H9 (cell line): ENCODE results near the gene HMG20B. TPM values are rescaled to one million over a fixed set of nuclear protein-coding genes. Genes with fewer than 3 reads are reported as not detected.

ENCODE experiments used
- DNase-seq: peaks from one replicate; pipeline ENCODE4 v3.0.0-alpha.2; 2017
- H2AFZ ChIP-seq: one replicate; pipeline ENCODE4 v1.6.1; 2013; ENCODE audit warnings: mild to moderate bottlenecking, low read length, control low read depth, moderate library complexity
- H2AK5ac ChIP-seq: 2 replicates; pipeline ENCODE4 v1.6.1; 2013; ENCODE audit warnings: low read length, control low read depth, mixed read lengths; ENCODE audit not compliant: insufficient read length
- H2BK120ac ChIP-seq: one replicate; pipeline ENCODE4 v1.6.1; 2013; ENCODE audit warnings: low read depth, mild to moderate bottlenecking, low read length, control low read depth, inconsistent platforms; ENCODE audit not compliant: poor library complexity, severe bottlenecking
- H2BK12ac ChIP-seq: 2 replicates; pipeline ENCODE4 v1.6.1; 2013; ENCODE audit warnings: low read length, control low read depth, mixed read lengths, low read depth; ENCODE audit not compliant: insufficient read length
- H2BK15ac ChIP-seq: 2 replicates; pipeline ENCODE4 v1.6.1; 2013; ENCODE audit warnings: low read depth, low read length, control low read depth
- H2BK20ac ChIP-seq: one replicate; pipeline ENCODE4 v1.6.1; 2013; ENCODE audit warnings: low read depth, mild to moderate bottlenecking, low read length, control low read depth, inconsistent platforms; ENCODE audit not compliant: poor library complexity, severe bottlenecking
- H2BK5ac ChIP-seq: 2 replicates; pipeline ENCODE4 v1.6.1; 2013; ENCODE audit warnings: low read length, control low read depth, mixed read lengths; ENCODE audit not compliant: insufficient read length
- H3K14ac ChIP-seq: 2 replicates; pipeline ENCODE4 v1.6.1; 2013; ENCODE audit warnings: low read length, control low read depth; ENCODE audit not compliant: insufficient read depth
- H3K18ac ChIP-seq: 2 replicates; pipeline ENCODE4 v1.6.1; 2013; ENCODE audit warnings: low read depth, mild to moderate bottlenecking, mixed read lengths, low read length, control low read depth; ENCODE audit not compliant: insufficient read length
- H3K23ac ChIP-seq: 2 replicates; pipeline ENCODE4 v1.6.1; 2013; ENCODE audit warnings: low read length, control low read depth, mixed read lengths, low read depth; ENCODE audit not compliant: insufficient read length
- H3K23me2 ChIP-seq: 2 replicates; pipeline ENCODE4 v1.6.1; 2013; ENCODE audit warnings: low read depth, mild to moderate bottlenecking, mixed read lengths, low read length, control low read depth; ENCODE audit not compliant: insufficient read length, poor library complexity, severe bottlenecking
- H3K27ac ChIP-seq: 2 replicates; pipeline ENCODE4 v1.5.1; 2013; ENCODE audit warnings: low read length, control low read depth, mixed read lengths, low read depth; ENCODE audit not compliant: insufficient read length
- H3K27me3 ChIP-seq: 2 replicates; pipeline ENCODE4 v1.6.1; 2013; ENCODE audit warnings: low read length, control low read depth, inconsistent platforms; ENCODE audit not compliant: insufficient read depth
- H3K4ac ChIP-seq: 2 replicates; pipeline ENCODE4 v1.6.1; 2013; ENCODE audit warnings: low read depth, mild to moderate bottlenecking, control low read depth, inconsistent platforms, low read length, moderate library complexity
- H3K4me1 ChIP-seq: 2 replicates; pipeline ENCODE4 v1.6.1; 2013; ENCODE audit warnings: low read length, control low read depth, inconsistent platforms; ENCODE audit not compliant: insufficient read depth
- H3K4me2 ChIP-seq: 2 replicates; pipeline ENCODE4 v1.6.1; 2013; ENCODE audit warnings: low read length, control low read depth, mixed read lengths; ENCODE audit not compliant: insufficient read length, insufficient read depth
- H3K56ac ChIP-seq: 2 replicates; pipeline ENCODE4 v1.6.1; 2013; ENCODE audit warnings: low read depth, mild to moderate bottlenecking, mixed read lengths, low read length, control low read depth; ENCODE audit not compliant: insufficient read length
- H3K79me1 ChIP-seq: 2 replicates; pipeline ENCODE4 v1.6.1; 2013; ENCODE audit warnings: low read depth, mild to moderate bottlenecking, moderate library complexity, low read length, control low read depth, inconsistent platforms; ENCODE audit not compliant: insufficient read depth, poor library complexity, severe bottlenecking
- H3K79me2 ChIP-seq: 2 replicates; pipeline ENCODE4 v1.6.1; 2013; ENCODE audit warnings: low read length, control low read depth, inconsistent platforms; ENCODE audit not compliant: insufficient read depth
- H3K9ac ChIP-seq: 2 replicates; pipeline ENCODE4 v1.6.1; 2013; ENCODE audit warnings: low read length, control low read depth, mixed read lengths; ENCODE audit not compliant: insufficient read length; ENCODE audit errors: extremely low read depth
- H3K9me3 ChIP-seq: one replicate; pipeline ENCODE4 v1.6.1; 2013; ENCODE audit warnings: low read depth, low read length, inconsistent platforms; ENCODE audit not compliant: control insufficient read depth
- H3T11ph ChIP-seq: one replicate; pipeline ENCODE4 v1.6.1; 2013; ENCODE audit warnings: mild to moderate bottlenecking, low read length, control low read depth, inconsistent platforms
- H4K20me1 ChIP-seq: one replicate; pipeline ENCODE4 v1.6.1; 2013; ENCODE audit not compliant: control insufficient read depth, insufficient read length, insufficient read depth
- H4K5ac ChIP-seq: 2 replicates; pipeline ENCODE4 v1.6.1; 2013; ENCODE audit warnings: low read depth, mild to moderate bottlenecking, mixed read lengths, low read length, control low read depth; ENCODE audit not compliant: insufficient read length
- H4K8ac ChIP-seq: replicated peaks from 2 replicates; pipeline ENCODE4 v1.6.1; 2013; ENCODE audit warnings: low read length, control low read depth, mixed read lengths, low read depth; ENCODE audit not compliant: insufficient read length
- H4K91ac ChIP-seq: 2 replicates; pipeline ENCODE4 v1.6.1; 2013; ENCODE audit warnings: low read depth, mild to moderate bottlenecking, moderate library complexity, mixed read lengths, low read length, control low read depth; ENCODE audit not compliant: insufficient read length
- H3K27ac Mint-ChIP-seq, 3 experiments: 2 replicates in 2 of 3; 3 replicates in 1 of 3; pipeline ENCODE4 v1.8.0; 2020 to 2021; ENCODE audit warnings: mixed read lengths in 3 of 3, mild to moderate bottlenecking in 1 of 3, moderate library complexity in 1 of 3
- H3K27me3 Mint-ChIP-seq: 2 replicates; pipeline ENCODE4 v1.8.0; 2021; ENCODE audit warnings: low read depth, mild to moderate bottlenecking, moderate library complexity, mixed read lengths
- H3K36me3 Mint-ChIP-seq, 3 experiments: 2 replicates in 2 of 3; 3 replicates in 1 of 3; pipeline ENCODE4 v1.8.0; 2020 to 2021; ENCODE audit warnings: low read depth in 3 of 3, mixed read lengths in 3 of 3; ENCODE audit not compliant: insufficient read depth in 1 of 3
- H3K4me1 Mint-ChIP-seq, 2 experiments: 2 replicates each; pipeline ENCODE4 v1.8.0; 2020; ENCODE audit warnings: mixed read lengths in 2 of 2
- H3K4me3 Mint-ChIP-seq, 2 experiments: 2 replicates in 1 of 2; 3 replicates in 1 of 2; pipeline ENCODE4 v1.8.0; 2020 to 2021; ENCODE audit warnings: mild to moderate bottlenecking in 2 of 2, mixed read lengths in 2 of 2, moderate library complexity in 1 of 2
- H3K9me3 Mint-ChIP-seq, 2 experiments: 2 replicates in 1 of 2; 3 replicates in 1 of 2; pipeline ENCODE4 v1.8.0; 2020; ENCODE audit warnings: mild to moderate bottlenecking in 2 of 2, mixed read lengths in 2 of 2, moderate library complexity in 1 of 2
- WGBS: extraction: QIAGEN DNeasy Blood & Tissue Kit; methylation state at CpG from one replicate; pipeline ENCODE4 v1.1.7; 2013; ENCODE audit warnings: missing lambda C conversion rate, low lambda C conversion rate, mixed read lengths; ENCODE audit not compliant: insufficient read length; ENCODE audit errors: extremely low coverage; 5-methylcytosine and 5-hydroxymethylcytosine counted together
- total RNA-seq: library from RNA; stranded (reverse); gene quantifications from 2 replicates; pipeline ENCODE4 v1.2.1, GENCODE V29; 2021
- TF ChIP-seq, protein P1 (sequence below): fragments of 200-600 bp; sonication (generic); conservative IDR thresholded peaks from 3 replicates; pipeline ENCODE4 v1.8.0; 2021; ENCODE audit warnings: antibody characterized with exemption, mild to moderate bottlenecking

Gene HMG20B
- total RNA-seq, 1 experiment from 2014 or later: 58.1 TPM

DNA sequence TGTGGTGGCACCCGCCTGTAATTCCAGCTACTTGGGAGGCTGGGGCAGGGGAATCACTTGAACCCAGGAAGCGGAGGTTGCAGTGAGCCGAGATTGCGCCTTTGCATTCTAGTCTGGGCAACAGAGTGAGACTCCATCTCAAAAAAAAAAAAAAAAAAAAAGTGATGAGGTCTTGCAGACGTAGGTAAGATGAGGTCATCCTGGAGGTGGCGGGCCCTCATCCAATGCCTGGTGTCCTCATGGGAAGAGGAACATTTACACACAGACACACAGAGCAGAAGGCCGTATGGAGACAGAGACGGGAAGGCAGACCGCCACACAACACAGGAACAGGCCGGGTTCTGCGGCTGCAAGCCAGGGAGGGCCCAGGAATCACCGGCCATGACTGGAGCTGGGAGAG lies 49.5 kb downstream of the HMG20B start:
- H3K4me3 Mint-ChIP-seq: no peak overlapping the region
- no peak overlapping the region for H3K27ac ChIP-seq

More for the DNA sequence above, 49.5 kb downstream of the HMG20B start:
- Mint-ChIP-seq H3K4me1 (peaks cover 4 to 13% of the 10 kb centered on the region in 2 experiments), H3K36me3 (peaks cover 6 to 21% (median 21%) of the 10 kb centered on the region in 3 experiments; a peak in 6 of 7 replicates), H3K27me3 (no peaks in the 10 kb centered on the region; the same call in 1 of the 2 replicates), H3K27ac (no peak overlapping the region), H3K9me3 (no peaks in the 10 kb centered on the region)
- Histone ChIP-seq H4K8ac (no peak overlapping the region), H3K79me2 (peaks cover 7% of the 10 kb centered on the region; the same call in 1 of the 2 replicates), H2BK15ac (no peak overlapping the region), H3K4ac (no peak overlapping the region), H3K4me2 (no peak overlapping the region), H3T11ph (no peak overlapping the region), H2BK12ac (no peak overlapping the region), H3K4me1 (0 out of 2 replicates have a peak, but pooled peaks cover 2% of the 10 kb centered on the region), H2AK5ac (no peak overlapping the region), H3K9ac (no peak overlapping the region), H2BK5ac (no peak overlapping the region), H4K5ac (no peak overlapping the region), H3K23me2 (peaks cover 5% of the 10 kb centered on the region), H2BK120ac (no peak overlapping the region), H4K20me1 (peaks cover 3% of the 10 kb centered on the region), H3K23ac (no peak overlapping the region), H3K9me3 (no peaks in the 10 kb centered on the region), H3K79me1 (no peaks in the 10 kb centered on the region), H2BK20ac (no peak overlapping the region), H2AFZ (no peak overlapping the region), H3K56ac (no peak overlapping the region), H4K91ac (no peak overlapping the region), H3K27me3 (no peaks in the 10 kb centered on the region), H3K14ac (no peak overlapping the region), H3K18ac (no peak overlapping the region)
- TF ChIP-seq, protein P1, sequence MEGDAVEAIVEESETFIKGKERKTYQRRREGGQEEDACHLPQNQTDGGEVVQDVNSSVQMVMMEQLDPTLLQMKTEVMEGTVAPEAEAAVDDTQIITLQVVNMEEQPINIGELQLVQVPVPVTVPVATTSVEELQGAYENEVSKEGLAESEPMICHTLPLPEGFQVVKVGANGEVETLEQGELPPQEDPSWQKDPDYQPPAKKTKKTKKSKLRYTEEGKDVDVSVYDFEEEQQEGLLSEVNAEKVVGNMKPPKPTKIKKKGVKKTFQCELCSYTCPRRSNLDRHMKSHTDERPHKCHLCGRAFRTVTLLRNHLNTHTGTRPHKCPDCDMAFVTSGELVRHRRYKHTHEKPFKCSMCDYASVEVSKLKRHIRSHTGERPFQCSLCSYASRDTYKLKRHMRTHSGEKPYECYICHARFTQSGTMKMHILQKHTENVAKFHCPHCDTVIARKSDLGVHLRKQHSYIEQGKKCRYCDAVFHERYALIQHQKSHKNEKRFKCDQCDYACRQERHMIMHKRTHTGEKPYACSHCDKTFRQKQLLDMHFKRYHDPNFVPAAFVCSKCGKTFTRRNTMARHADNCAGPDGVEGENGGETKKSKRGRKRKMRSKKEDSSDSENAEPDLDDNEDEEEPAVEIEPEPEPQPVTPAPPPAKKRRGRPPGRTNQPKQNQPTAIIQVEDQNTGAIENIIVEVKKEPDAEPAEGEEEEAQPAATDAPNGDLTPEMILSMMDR: no peak
- WGBS: no CpG with 5 or more reads among the region's 12 CpGs
- no peak for DNase-seq
